Osteoblast (primary cell): ENCODE results near the gene COLEC12. TPM values are rescaled to one million over a fixed set of nuclear protein-coding genes. Genes with fewer than 3 reads are reported as not detected.

Experiments
- DNase-seq: peaks from one replicate; pipeline ENCODE4 v3.0.0; 2011; ENCODE audit warnings: low spot score, mixed read lengths; ENCODE audit not compliant: insufficient read length; ENCODE audit errors: missing footprints
- H2AFZ ChIP-seq: 2 replicates; pipeline ENCODE4 v1.6.0; 2011; ENCODE audit warnings: mild to moderate bottlenecking, low read length
- H3K27ac ChIP-seq: 2 replicates; pipeline ENCODE4 v1.5.1; 2011; ENCODE audit warnings: mild to moderate bottlenecking, low read depth, low read length, moderate library complexity
- H3K27me3 ChIP-seq: 2 replicates; pipeline ENCODE4 v1.6.0; 2012; ENCODE audit warnings: mild to moderate bottlenecking, control low read depth, inconsistent platforms, low read length, moderate library complexity; ENCODE audit not compliant: insufficient read depth
- H3K36me3 ChIP-seq: 2 replicates; pipeline ENCODE4 v1.5.1; 2011; ENCODE audit warnings: mild to moderate bottlenecking, low read length, control low read depth, moderate library complexity; ENCODE audit not compliant: insufficient read depth
- H3K4me1 ChIP-seq: 2 replicates; pipeline ENCODE4 v1.5.1; 2011; ENCODE audit warnings: mild to moderate bottlenecking, low read length, control low read depth, moderate library complexity; ENCODE audit not compliant: insufficient read depth
- H3K4me2 ChIP-seq: 2 replicates; pipeline ENCODE4 v1.6.0; 2011; ENCODE audit warnings: mild to moderate bottlenecking, low read length; ENCODE audit not compliant: insufficient read depth
- H3K4me3 ChIP-seq: fragments of 200-600 bp; sonication (generic); 3 replicates; pipeline ENCODE4 v1.5.1; 2012; ENCODE audit warnings: mild to moderate bottlenecking, low read length, inconsistent platforms; ENCODE audit not compliant: insufficient read depth
- H3K79me2 ChIP-seq: 2 replicates; pipeline ENCODE4 v1.6.0; 2012; ENCODE audit warnings: mild to moderate bottlenecking, low read length, control low read depth, inconsistent platforms; ENCODE audit not compliant: insufficient read depth
- H3K9me3 ChIP-seq: 2 replicates; pipeline ENCODE4 v1.5.1; 2011; ENCODE audit warnings: low read depth, low read length, control low read depth
- H4K20me1 ChIP-seq: 2 replicates; pipeline ENCODE4 v1.6.0; 2012; ENCODE audit warnings: mild to moderate bottlenecking, low read length, control low read depth; ENCODE audit not compliant: insufficient read depth
- total RNA-seq: library from RNA; depleted of rRNA; stranded (reverse); fragments of >200 nt; gene quantifications from 2 replicates; pipeline ENCODE4 v1.2.3, GENCODE V29; 2012
- TF ChIP-seq, protein P1 (sequence below): IDR thresholded peaks from 2 replicates; pipeline ENCODE4 v1.5.1; 2011; ENCODE audit warnings: mild to moderate bottlenecking, low read depth, low read length, moderate library complexity; ENCODE audit errors: extremely low read depth

Gene COLEC12
- total RNA-seq, 1 donor, result 38.0 TPM

DNA sequence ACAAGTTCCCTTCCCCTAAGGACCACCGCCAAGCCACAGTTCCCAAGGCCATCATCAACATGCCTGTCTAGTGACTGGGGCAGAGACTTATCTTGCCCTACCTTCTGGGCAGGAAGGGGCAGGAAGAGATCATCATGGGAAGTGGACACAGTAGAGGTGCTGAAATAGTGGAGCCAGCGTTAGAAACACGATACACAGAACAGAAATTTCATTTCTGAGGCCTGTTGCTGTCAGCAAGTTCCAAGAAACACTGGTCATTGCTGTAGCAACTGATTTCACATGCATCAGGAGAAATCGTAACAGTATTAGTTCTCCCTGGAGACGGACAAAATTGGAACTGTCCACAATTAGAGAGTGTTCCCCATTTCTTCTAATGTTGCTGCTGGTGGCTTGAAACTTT is 83.0 kb downstream of the COLEC12 start:
- H3K36me3 ChIP-seq, result no peaks in the 10 kb centered on the region
- H3K79me2 ChIP-seq, result no peaks in the 10 kb centered on the region
- peak overlapping the region; percentile 17 for H3K27ac ChIP-seq
- TF ChIP-seq, protein P1, sequence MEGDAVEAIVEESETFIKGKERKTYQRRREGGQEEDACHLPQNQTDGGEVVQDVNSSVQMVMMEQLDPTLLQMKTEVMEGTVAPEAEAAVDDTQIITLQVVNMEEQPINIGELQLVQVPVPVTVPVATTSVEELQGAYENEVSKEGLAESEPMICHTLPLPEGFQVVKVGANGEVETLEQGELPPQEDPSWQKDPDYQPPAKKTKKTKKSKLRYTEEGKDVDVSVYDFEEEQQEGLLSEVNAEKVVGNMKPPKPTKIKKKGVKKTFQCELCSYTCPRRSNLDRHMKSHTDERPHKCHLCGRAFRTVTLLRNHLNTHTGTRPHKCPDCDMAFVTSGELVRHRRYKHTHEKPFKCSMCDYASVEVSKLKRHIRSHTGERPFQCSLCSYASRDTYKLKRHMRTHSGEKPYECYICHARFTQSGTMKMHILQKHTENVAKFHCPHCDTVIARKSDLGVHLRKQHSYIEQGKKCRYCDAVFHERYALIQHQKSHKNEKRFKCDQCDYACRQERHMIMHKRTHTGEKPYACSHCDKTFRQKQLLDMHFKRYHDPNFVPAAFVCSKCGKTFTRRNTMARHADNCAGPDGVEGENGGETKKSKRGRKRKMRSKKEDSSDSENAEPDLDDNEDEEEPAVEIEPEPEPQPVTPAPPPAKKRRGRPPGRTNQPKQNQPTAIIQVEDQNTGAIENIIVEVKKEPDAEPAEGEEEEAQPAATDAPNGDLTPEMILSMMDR, result no peak
- DNase-seq, result no peak
- no peaks in the 10 kb centered on the region for H4K20me1 ChIP-seq
- H3K4me3 ChIP-seq, result no peak overlapping the region
- H3K9me3 ChIP-seq, result no peaks in the 10 kb centered on the region
- no peaks in the 10 kb centered on the region for H3K27me3 ChIP-seq
- H3K4me2 ChIP-seq, result no peak overlapping the region
- H2AFZ ChIP-seq, result no peak overlapping the region
- H3K4me1 ChIP-seq, result peaks cover 48% of the 10 kb centered on the region

DNA sequence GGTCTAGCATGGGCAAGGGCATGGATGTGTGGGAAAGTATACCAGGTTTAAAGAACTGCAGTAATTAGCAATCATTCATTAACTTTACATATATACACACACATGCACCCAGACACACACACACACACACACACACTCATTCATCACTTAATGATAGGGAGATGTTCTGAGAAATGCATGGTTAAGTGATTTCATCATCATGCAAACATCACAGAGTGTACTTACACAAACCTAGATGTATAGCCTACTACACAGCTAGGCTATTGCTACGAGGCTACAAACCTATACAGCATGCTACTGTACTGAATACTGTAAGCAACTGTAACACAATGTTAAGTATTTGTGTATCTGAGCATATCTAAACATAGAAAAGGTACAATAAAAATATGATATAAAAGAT is 83.6 kb downstream of the COLEC12 start:
- Histone ChIP-seq H3K9me3 (no peaks in the 10 kb centered on the region), H2AFZ (no peak overlapping the region), H3K4me1 (peaks cover 44% of the 10 kb centered on the region), H3K27ac (peak overlapping the region; percentile 17), H4K20me1 (no peaks in the 10 kb centered on the region), H3K4me3 (no peak overlapping the region), H3K79me2 (no peaks in the 10 kb centered on the region), H3K36me3 (no peaks in the 10 kb centered on the region), H3K4me2 (no peak overlapping the region), H3K27me3 (no peaks in the 10 kb centered on the region)
- DNase-seq, result no peak
- TF ChIP-seq, protein P1, result no peak

DNA sequence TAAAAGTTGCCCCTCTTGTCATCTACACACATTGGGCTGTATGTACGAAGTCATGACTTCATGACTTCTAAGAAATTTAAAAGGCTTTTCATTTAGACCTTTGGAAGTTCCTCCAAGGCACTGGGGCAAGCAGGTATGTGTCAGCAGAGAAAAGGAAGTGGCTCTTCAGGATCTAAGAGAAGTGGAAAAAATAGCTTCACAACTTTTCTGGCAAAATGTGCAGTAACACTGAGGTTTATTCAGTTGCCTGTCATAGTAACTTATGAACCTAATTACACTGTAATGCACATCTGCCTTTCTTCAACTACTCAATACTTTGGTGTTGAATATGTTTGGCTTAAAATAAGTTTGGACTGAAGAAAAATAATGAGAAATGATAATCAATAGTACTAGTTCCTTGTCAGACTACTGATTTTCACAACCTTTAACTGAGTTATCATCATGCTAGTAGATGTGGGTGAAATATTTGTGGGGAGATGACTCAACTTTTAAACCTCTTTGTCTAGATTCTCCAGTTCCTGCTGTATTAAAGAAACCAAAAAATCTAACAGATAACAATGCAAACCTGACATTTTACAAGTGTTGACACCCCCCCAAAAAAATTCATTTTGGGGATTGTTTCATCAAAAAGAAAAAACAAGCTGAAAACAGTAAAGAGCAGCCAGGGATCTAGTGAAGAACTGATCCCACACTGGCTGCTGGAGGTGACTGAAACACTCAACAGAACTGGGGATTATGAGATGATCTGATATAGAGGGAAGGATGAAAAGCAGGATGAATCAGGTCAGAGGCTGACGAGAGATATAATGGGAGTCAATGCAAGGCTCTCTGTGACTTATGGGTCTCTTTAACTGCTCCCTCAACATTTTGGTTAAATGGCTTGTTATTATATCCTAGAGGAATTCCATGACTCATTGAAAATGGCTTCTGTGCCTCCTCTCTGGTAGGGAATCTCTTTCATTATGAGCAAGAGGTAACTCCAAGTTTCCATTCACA is 84.6 kb downstream of the COLEC12 start:
- peak; percentile 73 for DNase-seq
- no peaks in the 10 kb centered on the region for H3K36me3 ChIP-seq
- TF ChIP-seq, protein P1, result no peak
- H3K79me2 ChIP-seq, result no peaks in the 10 kb centered on the region
- peak overlapping the region; percentile 41 for H3K4me3 ChIP-seq
- peak overlapping the region; percentile 87 for H3K27ac ChIP-seq
- no peaks in the 10 kb centered on the region for H3K27me3 ChIP-seq
- H2AFZ ChIP-seq, result no peak overlapping the region
- peaks cover 34% of the 10 kb centered on the region for H3K4me1 ChIP-seq
- no peaks in the 10 kb centered on the region for H3K9me3 ChIP-seq
- no peaks in the 10 kb centered on the region for H4K20me1 ChIP-seq
- H3K4me2 ChIP-seq, result peak overlapping the region; percentile 57

DNA sequence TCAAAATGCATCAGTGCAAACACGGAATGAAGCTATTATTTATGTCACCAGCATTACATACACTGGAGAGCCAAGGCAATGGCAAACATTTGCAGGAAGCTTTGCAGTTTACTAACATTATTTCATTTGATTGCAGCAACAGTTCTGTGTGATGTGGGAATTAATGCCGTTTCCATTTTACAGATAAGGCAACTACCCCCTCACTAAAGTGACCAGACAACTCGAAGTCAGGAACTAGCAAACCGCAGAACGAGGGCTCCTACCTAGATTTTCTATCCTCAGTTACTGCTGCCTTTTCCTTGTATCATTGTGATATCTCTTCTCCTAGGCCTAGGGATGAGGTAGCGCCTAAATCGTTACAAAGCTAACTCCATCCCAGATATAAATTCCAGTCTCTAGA is 85.5 kb downstream of the COLEC12 start:
- Histone ChIP-seq H3K27ac (peak overlapping the region; percentile 87), H3K79me2 (no peaks in the 10 kb centered on the region), H4K20me1 (no peaks in the 10 kb centered on the region), H3K27me3 (no peaks in the 10 kb centered on the region), H3K4me2 (peak overlapping the region; percentile 57), H2AFZ (no peak overlapping the region), H3K4me1 (peaks cover 29% of the 10 kb centered on the region), H3K4me3 (no peak overlapping the region), H3K36me3 (no peaks in the 10 kb centered on the region), H3K9me3 (no peaks in the 10 kb centered on the region)
- DNase-seq, result no peak
- TF ChIP-seq, protein P1, result no peak
